SHP77 (cell line): ENCODE results near the gene TFAP2A.
A peak's percentile ranks its signal among the peaks of the same experiment; 100 is the strongest.

Source experiments
- DNase-seq, 2 experiments: peaks; one replicate each; lab custom pipeline; 2025; lab: John Stamatoyannopoulos, UW

TFAP2A gene

DNA sequence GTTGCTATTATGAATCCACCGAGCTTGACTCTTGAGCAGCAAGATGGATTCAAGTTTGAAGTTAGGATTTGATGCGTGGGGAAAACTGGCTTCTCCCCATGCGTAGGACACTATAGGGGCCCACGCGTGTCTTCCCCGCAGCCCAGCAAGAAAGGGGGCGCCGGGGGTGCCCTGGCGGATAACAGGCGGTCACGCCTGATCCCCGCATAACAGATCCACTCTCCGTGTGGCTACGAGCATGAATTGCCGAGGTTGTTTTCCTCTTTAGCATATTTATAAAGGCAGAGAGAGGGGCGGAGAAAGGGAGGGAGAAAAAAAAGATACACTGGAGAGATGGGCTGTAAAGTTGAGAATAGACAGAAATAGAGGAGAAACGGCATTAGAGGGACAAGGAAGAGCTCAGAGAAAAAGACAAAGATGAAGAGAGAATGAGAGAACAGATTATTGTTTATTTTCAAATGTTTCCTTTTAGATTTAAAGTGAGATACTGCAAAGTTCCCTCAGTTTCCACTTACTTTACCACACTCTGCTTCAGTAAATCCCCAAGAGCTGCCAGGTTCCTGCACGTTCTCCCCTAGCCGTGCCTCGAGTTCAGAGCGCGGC is 32.0 kb downstream of the TFAP2A start:
- no peak for DNase-seq

DNA sequence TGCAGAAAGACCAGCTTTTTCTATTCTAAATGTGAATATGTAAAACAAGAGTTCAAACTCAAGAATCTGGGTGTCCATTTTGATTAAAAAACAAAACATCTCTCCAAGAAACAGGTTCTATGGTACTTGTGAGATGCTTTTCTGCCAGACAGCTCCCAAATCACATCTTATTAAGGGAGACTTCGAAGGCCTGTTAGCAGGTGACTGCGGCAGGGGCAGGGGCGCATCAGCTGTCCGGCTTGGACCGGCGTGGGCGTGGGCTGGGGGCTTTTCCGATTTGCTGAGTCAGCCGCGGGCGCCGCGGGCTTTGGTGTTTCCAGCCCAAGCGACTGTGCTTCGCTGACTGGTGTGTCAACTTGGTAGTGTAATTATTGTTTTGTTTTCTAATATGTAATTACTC is 32.6 kb downstream of the TFAP2A start:
- DNase-seq: no peak

DNA sequence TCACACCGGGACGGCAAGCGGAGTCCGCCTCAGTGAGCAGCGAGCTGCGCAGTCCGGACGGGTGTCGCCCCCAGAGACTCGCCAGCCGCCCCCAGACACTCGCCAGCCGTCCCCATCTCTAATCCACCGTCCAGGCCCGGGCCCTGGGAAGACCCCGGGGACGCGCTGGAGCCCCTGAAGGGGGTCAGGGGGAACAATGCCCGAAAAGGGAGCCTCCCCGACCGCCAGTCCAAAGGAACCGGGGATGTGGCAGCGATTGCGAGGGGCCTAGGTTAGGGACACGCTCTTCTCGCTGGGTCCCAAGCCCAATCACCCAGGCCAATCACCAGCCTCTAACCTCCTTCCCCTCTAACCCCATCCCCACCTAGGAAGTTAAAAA is 33.1 kb downstream of the TFAP2A start:
- no peak for DNase-seq

DNA sequence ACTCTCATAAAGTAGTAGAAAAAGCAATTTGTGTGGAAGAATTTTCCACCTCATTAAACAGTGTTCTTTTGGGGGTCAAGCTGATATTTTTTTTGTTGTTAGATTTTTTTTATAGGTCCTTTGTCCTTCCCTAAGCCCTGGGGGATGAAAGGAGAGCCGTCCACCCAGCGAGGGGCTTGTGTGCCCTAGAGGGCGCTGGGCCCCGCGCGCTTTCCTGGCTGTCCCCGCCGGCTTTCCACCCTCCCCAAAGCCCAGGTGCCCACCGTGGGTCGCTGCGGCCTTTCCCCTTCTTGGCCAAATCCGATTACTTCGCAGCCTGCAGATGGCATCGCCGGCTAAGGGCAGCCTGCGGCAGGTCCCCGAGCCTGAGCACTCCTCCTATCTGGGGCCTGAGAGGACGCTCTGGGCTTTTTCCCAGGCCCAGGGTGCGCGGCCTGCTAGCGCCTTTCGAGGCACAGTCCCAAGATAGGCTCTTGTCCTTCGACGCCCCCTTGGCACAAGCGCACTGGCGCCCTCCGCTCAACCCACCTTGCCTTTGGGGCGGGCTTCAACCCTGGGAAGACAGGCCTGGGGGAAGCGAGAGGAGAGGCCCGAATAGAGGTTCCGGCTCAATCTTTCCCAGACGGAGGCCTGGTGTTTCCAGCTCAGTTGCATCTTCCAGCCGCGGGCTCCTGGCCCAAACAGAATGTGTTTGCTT is 33.6 kb downstream of the TFAP2A start:
- DNase-seq: no peak

DNA sequence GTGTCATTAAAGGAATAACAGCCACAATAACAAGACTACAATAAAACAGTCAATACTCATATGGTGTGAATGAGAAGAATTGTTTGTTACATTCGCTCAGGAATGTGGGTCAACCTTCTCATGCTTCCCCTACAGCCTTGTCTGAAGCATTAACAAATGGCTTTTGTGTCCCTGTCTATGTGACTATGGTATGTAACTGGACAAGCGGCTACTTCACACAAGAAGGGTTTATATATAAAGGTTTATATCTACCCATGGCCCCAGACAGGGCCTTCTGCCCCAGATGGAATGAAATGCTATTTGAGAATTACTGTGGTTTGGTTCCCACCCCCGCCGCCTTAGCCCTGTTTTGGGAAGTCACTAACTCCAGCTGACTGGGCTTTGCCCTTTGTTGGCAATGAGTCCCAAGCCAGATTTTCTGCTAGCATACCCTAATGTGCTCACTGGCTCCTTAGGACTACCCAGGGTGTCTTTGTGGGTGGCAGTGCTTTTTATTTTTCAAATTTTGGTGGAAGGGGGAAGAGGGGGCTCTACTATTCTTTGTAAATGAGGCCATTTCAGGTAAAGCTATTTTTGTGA is 39.4 kb downstream of the TFAP2A start:
- no peak for DNase-seq

DNA sequence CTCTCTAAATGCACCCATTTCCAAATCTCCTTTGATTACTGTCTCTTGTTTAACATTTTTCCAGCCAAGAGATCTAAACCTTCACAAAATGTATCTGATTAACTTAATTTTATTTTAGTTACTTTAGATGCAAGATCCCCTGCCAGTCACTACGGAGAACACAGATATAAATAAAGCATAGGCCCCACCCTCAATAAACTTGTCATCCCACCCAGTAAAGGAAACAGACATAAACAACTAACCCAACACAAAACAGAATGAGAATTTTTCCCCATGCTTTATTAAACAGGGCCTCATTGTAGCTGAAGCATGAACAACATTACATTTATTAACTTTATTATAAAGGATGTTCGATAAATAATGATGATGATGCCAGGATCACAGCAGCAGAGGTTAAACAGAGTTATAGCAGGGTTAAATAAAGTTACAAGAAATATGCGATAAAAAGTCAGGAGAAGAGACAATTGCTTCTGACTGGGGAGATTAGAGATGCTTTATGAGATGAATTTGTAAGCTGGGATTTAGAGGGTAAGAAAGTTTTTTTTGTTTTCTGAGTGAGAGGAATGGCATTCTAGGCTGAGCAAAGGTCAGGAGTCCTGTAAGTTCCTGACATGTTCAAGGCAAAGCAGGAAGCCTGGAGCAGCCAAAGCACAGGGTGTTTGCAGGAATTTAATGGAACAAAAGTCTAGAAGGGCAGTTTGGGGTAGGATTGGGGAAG is 41.1 kb downstream of the TFAP2A start:
- no peak for DNase-seq

DNA sequence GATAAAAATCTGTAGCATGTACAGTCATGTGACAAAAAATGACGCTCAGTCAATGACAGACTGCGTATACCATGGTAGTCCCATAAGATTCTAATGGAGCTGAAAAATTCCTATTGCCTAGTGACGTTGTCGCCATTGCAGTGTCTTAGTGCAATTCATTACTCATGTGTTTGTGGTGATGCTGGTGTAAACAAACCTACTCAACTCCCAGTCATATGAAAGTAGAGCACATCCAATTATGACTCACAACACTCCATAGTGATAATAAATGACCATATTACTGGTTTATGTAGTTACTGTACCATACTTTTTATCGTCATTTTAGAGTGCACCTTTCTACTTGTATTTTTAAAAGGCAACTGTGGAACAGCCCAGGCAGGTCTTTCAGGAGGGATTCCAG is 45.0 kb downstream of the TFAP2A start:
- DNase-seq: no peak

DNA sequence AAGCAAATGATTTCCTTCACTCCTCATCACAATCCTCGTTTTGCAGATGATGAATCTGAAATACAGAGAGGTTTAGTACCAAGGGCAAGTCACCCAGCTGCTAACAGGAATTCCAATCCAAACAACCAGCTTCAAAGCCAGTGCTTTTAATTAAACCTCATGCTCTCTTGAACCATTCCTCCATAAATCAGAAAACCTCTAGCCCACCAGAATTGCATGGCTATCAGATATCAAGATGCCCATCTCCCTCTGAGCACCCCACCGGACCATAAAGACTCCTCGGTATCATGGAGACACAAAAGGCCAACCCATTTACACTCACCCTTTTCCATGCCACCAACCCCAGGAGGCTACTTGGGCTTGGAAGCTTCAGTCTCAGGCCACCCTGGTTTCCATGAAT is 46.0 kb downstream of the TFAP2A start:
- no peak for DNase-seq

DNA sequence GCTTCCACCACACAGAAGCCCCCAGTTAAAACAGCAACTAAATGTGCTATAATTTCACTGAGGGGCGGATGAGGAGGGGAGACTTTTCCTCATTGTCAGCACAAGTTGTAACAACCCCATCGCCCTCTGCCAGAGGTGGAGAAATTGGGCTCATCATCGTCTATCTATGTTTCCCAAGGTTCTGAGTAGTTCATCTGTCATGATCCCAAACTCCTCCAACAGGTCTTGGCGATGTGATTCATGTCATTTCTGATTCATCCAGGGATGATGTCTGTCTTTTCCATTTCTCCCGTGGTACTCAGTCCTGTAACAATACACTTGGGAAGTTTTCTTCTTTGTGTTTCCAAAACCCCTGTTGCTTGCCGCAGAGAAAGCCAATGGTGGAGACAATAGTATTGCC is 51.0 kb downstream of the TFAP2A start:
- DNase-seq: no peak

DNA sequence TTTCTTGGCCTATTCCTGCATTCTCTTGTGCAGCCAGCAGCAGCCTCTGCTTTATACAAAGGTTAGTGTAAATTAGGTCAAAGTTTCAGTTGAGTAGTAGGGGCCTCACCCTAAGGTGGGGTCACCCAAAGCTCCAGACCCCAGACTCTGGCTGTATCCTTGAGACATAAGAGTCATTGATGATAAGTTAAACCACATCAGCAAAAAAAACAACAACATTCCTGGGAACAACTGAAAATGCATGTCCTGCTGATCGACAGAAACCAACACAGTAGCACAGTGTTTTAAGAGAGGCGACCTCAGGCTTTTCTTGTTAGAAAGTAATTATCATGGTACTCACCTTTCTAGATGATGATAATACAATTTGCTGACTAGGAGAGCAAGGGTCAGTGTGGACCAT is 52.6 kb downstream of the TFAP2A start:
- no peak for DNase-seq

DNA sequence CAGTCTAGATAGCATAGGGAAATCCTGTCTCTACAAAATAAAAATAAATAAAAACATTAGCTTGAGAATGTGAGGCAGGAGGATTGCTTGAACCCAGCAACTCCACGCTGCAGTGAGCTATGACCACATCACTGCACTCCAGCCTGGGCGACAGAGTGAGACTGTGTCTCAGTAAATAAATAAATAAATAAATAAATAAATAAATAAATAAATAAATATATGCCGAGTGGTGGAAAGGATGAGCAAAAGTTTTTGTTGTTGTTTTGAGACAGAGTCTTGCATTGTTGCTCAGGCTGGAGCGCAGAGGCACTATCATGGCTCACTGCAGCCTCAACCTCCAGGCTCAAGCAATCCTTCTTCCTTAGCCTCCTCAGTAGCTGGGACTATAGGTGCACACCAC is 53.4 kb downstream of the TFAP2A start:
- no peak for DNase-seq

DNA sequence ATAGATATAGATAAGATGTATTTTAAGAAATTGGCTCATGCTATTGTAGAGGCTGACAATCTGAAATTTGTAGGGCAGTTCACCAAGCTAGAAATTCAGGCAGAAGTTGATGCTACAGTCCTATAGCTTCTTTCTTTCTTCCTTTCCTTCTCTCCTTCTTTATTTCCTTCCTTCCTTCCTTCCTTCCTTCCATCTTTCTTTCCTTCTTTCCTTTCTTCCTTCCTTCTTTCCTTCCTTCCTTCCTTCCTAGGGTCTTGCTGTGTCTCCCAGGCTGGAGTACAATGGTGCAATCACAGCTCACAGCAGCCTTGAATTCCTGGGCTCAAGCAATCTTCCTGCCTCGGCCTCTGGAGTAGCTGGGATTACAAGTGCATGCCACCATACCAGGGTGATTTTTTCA is 55.3 kb downstream of the TFAP2A start:
- DNase-seq: no peak

DNA sequence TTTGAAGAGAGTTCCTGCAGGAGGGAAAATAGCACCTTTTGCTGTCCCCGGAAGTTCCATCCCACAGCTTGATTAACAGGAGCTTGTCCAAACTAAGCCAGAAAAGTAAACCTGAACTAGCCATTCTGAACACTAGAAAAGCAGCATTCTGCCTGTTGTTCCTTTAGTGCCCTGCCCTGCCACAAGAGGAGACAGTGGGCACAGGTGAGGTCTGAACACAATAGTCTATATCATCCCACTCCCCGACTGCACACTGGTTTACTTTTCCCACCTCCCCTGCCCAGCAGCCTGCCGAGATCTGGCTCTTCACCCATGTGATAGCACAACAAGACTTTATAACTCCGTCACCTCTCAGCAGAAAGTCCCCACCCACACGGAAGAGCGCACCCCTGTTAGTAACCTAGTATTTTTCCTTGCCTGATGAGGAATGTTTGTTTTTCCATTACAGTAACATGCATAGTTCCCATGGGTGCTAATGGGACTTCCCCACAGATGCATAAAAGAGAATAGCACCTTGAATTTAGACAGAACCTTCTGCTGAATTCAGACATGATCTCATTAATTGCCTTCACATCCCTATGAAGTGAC is 59.7 kb downstream of the TFAP2A start:
- peak in 1 of 2 experiments; percentile 4 for DNase-seq

DNA sequence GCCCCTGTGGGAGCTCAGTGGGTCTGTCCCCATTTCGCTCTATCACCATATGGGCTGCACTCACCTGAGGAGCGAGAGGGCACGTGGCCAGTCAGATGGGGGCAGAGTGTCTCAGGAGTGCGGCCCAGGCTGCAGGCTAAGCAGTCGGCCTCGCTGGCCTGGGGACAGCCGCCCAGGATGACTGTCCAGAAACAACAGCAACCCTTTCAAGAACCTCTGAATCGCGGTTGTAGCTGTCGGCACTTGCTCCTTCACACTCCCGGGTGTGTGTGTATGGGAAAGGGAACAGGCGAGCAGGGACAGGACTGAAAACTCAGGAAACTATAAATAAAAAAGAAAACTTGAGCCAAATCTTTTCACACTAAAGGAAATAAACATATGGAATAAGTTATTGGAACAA is 63.1 kb downstream of the TFAP2A start:
- DNase-seq: no peak

DNA sequence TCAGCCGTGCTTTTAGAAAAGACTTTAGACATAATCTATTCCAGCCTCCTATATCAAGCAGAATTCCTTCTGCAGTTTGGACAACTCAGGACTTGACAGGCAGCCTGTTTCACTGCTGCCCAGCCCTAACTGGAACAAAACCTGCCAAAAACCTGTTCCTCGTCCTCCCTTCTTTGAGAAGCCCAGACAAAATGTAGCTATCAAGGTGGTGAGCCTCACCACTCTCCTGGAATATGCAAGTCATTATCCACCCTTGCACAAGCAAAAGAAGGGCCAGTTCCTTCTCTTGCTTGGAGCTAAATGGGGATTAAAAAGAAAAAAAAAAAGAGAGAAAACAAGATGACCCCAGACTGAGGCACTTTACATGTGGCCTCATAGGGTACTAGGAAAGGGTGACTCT is 64.2 kb downstream of the TFAP2A start:
- no peak for DNase-seq

DNA sequence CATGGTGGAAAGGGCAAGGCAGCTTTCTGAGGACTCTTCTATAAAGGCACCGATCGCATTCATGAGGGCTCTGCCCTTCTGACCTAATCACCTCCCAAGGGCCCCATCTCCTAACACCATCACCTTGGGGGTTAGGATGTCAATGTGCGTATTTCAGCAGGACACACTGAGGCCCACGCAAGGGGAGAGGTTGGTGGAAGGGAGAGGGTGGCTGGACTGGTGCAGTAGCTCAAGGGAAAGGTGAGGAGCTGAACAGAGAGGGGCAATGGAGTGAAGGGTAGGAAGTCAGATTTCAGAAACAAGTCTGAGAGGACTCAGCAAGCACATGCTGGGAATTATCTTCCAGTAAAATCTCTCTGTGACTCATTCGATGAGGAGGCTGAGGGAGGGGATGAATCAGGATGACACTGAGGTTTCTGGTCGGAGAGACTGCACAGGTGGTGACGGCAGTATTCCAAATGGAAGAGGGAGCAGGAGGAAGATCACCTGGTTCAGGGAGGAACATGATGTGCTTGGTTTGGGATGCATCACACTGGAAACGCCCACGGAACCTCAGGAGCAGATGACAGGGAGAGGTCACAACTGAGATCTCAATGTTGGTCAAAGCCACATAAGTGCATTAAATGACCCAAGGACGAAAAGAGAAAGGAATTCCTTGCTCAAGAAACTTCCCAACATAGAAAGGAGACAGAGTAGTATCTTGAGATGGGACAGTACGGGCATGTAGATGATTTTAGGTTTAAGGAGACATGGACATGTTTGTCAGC is 67.1 kb downstream of the TFAP2A start:
- DNase-seq: no peak
